Activated T-cell treated with anti-CD3 and anti-CD28 coated beads for 48 hours (primary cell): Measurements from ENCODE around the gene CDC73.
"Not testable (repeated sequence)": the region's sequence is repeated elsewhere in the genome, so short reads cannot be mapped to it uniquely, and the experiment has no call there.

Source experiments
- DNase-seq: peaks from one replicate; pipeline ENCODE4 v3.0.0-alpha.2; 2020; ENCODE audit warnings: low read depth

The CDC73 gene

GRCh38 chr1:193181985-193182384 is 60.2 kb downstream of the CDC73 start:
- DNase-seq, result no peak

- no peak for DNase-seq
These were observed 61.3 kb downstream of the CDC73 start for GRCh38 chr1:193183019-193183627.

DNA sequence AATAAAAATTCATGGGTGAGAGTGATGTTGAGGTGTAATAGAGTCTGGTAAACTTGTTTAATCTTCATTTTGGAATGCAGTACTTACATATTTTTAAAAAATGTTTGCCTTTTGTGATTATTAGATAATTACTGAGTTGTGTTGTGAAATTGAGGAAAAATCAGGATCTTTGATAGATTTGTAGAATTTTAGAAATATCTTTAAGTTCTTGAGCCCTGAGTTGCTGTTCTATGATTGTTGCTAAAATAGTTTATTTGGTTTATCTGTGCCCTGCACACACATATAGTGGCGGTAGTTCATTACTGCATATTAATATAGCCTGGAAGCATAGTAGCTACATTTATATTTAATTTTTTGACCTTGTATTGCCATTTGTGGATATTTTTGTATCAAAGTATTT is 62.9 kb downstream of the CDC73 start:
- no peak for DNase-seq

- no peak for DNase-seq
These were observed 63.4 kb downstream of the CDC73 start for GRCh38 chr1:193185211-193185610.

GRCh38 chr1:193185901-193186731 is 64.3 kb downstream of the CDC73 start, which contains the start of gene B3GALT2:
Gene B3GALT2 (minus strand): TSS chr1:193186613. CDS start chr1:193181562, 5,051 bp downstream.
- no peak for DNase-seq

- DNase-seq, result no peak
These were observed 65.3 kb downstream of the CDC73 start for GRCh38 chr1:193187114-193187513.

GRCh38 chr1:193188915-193189314 is 67.1 kb downstream of the CDC73 start:
- not testable (repeated sequence) for DNase-seq

GRCh38 chr1:193189442-193190095 is 67.7 kb downstream of the CDC73 start:
- no peak for DNase-seq

DNA sequence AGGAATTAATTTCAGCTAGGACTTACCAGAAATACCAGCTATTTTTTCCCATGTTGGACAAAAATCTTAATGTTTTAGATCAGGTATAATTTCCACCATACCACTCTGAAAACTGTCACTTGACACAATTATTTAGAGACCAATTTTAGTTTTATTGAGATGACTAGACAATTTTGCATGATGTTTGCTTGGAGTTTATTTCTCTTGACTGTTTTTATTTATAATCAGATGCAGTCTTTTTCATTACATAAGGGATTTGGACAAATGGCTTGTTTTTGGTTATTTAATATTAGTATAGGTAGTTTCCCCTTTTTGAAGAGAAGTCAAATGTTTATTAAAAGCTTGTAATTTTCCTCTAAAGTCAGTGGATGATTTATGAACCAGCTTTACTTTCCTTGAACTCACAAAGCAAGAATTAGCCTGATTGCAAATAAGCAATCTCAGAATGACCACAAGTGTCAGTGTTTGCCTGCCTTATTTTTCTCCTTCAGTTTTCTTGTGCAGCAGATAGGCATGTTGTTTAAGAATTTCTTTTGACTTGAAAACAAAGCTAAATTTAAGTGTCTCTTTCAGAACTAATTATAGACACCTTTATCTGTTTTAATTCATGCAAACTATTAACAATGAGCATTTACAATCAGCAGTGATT is 68.4 kb downstream of the CDC73 start:
- DNase-seq, result no peak

GRCh38 chr1:193192586-193192985 is 70.8 kb downstream of the CDC73 start:
- DNase-seq, result no peak

DNA sequence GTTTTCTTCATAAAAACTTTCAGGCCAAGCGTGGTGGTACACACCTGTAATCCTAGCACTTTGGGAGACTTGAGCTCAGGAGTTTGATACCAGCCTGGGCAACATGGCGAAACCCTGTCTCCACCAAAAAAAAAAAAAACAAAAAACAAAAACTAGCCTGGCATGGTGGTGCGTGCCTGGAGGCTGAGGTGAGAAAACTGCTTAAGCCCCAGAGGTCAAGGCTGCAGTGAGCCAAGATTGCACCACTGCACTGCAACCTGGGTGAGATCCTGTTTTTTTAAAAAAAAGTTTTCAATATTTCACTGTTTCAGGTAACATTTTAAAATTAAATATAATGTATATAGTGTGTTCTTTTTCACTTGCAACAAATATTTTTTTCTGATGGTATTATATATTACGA is 78.1 kb downstream of the CDC73 start:
- no peak for DNase-seq

DNA sequence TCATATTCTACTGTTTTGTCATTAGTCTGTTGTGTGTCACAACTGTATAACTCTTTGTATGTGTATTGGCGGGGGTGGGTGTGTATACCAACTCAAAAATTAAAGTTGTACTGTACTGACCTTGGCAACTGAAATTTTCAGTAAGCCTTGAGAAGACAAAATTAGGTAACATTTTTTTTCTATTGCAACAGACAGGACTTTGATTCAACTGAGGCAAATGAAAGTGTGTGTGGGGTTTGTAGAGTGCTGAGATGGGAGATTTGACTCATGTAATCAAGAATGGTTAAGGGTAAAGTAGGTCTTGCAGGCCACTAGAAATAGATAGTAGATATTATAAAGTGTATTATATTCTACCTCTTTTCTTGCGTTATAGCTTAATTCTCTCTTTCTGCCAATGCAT is 79.2 kb downstream of the CDC73 start:
- no peak for DNase-seq

- no peak for DNase-seq
These were observed 89.2 kb downstream of the CDC73 start for GRCh38 chr1:193210996-193211395.

GRCh38 chr1:193211539-193211938 is 89.7 kb downstream of the CDC73 start:
- no peak for DNase-seq

DNA sequence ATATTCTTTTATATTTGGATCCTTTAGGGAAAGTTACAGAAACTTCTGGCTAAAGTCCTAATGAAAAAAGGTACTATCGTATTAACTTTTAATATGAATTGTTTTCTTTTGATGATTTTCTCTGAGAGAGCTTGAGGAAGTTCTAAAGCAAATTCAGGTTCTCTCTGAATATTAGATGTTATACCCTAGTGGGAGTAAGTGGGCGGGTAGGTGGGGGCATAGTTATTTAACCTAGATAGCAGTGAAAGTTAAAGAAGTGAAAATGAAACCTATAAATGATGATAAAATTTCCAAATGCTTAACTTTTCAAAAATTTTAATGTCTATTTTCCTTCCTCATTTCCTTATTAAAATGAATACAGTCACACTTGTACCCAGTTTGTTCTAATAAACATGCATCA is 90.8 kb downstream of the CDC73 start:
- DNase-seq, result no peak

- DNase-seq, result no peak
These were observed 92.2 kb downstream of the CDC73 start for GRCh38 chr1:193213998-193214397.

GRCh38 chr1:193216920-193217319 is 95.1 kb downstream of the CDC73 start:
- no peak for DNase-seq

GRCh38 chr1:193219391-193219790 is 97.6 kb downstream of the CDC73 start:
- DNase-seq, result no peak

GRCh38 chr1:193221651-193222050 is 99.8 kb downstream of the CDC73 start:
- DNase-seq, result no peak

DNA sequence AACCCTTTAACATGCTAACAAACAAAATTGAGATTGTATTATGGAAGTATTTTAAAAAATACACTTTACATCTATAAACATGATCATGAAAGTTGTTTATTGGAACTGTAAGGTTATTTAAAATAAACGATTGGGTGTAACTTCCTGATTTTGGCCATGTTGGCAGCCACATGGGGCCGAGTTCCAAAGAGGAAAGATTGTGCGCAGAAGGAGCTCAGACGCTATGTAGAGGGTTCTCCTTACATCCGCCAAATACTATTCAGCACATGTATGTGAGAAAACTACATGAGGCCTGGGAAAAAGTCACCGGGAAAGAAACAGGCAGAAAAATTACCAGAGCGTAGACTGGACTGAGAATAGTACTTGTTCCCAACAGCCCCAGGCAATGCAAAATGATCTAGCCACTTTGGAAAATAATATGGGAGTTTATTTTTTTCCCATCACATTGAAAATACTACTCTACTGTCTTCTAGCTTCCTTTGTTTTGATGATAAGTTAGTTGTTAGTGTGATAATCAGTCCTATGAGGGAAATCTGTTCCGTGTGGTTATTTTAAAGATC is 100.3 kb downstream of the CDC73 start:
- DNase-seq, result no peak

DNA sequence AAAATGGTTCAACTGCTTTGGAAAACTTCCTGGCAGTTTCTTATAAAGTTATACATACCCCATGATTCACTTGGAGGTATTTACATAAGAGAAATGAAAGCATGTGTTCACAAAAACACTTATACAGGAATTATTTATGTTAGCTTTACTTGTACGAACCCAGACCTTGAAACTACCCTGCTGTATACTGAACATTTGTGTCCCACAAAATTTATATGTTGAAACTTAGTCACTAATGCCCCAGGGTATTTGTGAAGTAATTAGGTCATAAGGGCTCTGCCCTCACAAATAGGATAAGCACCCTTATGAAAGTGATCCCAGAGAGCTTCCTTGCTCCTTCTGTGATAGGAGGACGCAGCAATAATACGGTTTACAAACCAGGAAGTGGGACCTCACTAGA is 107.3 kb downstream of the CDC73 start:
- no peak for DNase-seq

GRCh38 chr1:193231146-193231545 is 109.3 kb downstream of the CDC73 start:
- DNase-seq, result not testable (repeated sequence)
